Stomach smooth muscle (tissue), 2 donors: Measurements from ENCODE around the gene PRKAG3.
"Not testable (repeated sequence)": the region's sequence is repeated elsewhere in the genome, so short reads cannot be mapped to it uniquely, and the experiment has no call there.

Experiments
- H3K27ac ChIP-seq: one replicate; pipeline ENCODE4 v1.7.0; 2013; ENCODE audit warnings: mild to moderate bottlenecking, low read length, inconsistent platforms
- H3K27me3 ChIP-seq, 2 donors: one replicate each; pipeline ENCODE4 v1.7.0; 2013; ENCODE audit warnings: low read length in 2 of 2; ENCODE audit not compliant: insufficient read depth in 2 of 2, control insufficient read depth in 1 of 2
- H3K36me3 ChIP-seq, 2 donors: one replicate each; pipeline ENCODE4 v1.7.0; 2013; ENCODE audit warnings: low read length in 2 of 2; ENCODE audit not compliant: control insufficient read depth in 2 of 2, insufficient read depth in 2 of 2
- H3K4me1 ChIP-seq: one replicate; pipeline ENCODE4 v1.7.0; 2013; ENCODE audit warnings: low read length; ENCODE audit not compliant: control insufficient read depth, insufficient read depth
- H3K4me3 ChIP-seq, 2 donors: one replicate each; pipeline ENCODE4 v1.7.0; 2013; ENCODE audit warnings: low read length in 2 of 2
- H3K9ac ChIP-seq, 2 donors: one replicate each; pipeline ENCODE4 v1.7.0; 2013; ENCODE audit warnings: low read length in 2 of 2, mild to moderate bottlenecking in 1 of 2
- H3K9me3 ChIP-seq, 2 donors: one replicate each; pipeline ENCODE4 v1.7.0; 2013; ENCODE audit warnings: low read length in 2 of 2; ENCODE audit not compliant: control insufficient read depth in 2 of 2
- donor health status: healthy.
- donor health status: Pancreatic carcinoma.

The PRKAG3 gene

DNA sequence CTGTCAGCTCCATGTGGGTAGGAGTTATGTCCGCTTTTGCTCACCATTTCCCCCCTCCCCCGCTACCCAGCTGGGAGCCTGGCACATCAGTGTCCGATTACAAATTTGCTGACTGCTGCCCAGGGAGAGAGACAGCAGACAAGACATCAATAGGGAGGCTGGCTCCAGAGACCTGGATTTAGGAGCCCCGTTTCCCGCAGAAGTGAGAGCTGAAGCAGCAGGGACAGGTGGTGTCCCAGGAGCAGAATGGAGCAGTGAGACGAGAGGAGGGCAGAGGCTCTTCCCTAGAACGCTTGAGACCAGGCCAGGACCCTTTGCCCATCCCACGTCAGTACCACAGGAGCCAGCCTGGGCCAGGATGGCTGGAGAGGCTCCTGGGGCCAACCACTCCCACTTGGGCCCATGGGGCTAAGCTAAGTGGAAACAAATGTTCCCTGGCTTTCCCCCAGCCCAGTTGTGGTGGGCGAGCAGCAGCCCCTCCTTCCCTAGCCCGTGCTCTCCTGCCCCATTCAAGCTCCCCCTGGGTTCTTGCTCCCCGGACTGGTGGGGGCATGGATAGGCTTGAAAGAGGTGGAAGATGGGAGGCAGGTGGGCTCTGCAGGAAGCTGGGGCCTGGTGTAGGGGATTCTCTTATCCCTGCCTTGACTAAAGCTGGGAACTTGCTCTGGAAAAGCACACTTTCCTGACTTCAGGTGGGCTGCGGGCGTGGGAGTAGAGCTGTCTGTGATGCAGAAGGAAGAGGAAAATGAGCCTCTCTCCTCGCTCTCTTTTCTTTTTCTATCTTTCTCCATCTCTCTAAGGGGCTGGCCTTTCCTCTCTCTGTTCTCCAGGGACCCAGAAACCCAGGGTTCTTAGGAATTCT lies 23.9 kb upstream of the PRKAG3 start:
- H3K27ac ChIP-seq, result no peak overlapping the region
- peaks cover 15% of the 10 kb centered on the region for H3K4me1 ChIP-seq
- no peaks in the 10 kb centered on the region for H3K9me3 ChIP-seq
- no peak overlapping the region for H3K9ac ChIP-seq
- peaks cover 67 to 76% of the 10 kb centered on the region in 2 donors for H3K27me3 ChIP-seq
- no peaks in the 10 kb centered on the region for H3K36me3 ChIP-seq
- H3K4me3 ChIP-seq, result no peak overlapping the region

DNA sequence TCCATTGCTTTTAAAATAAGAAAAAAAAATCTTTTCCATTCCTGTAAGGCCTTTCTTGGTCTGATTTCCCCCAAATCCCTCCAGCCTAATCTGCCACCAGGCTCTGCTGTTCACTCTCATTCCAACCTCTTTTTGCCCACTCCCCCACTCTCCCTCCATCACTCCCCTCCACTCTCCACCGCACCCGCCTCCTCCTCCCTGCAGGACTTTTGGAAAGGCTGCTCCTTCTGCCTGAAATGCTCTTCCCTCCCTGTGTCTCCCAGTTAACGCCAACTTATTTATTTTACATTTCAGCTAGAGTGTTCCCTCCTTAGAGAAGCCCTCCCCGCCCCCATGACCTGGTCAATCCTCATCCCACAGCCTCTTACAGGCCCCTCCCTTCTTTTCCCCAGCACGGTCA lies 23.3 kb upstream of the PRKAG3 start:
- no peaks in the 10 kb centered on the region for H3K9me3 ChIP-seq
- no peak overlapping the region for H3K9ac ChIP-seq
- H3K4me3 ChIP-seq, result no peak overlapping the region
- H3K27ac ChIP-seq, result no peak overlapping the region
- H3K27me3 ChIP-seq, result peaks cover 63 to 69% of the 10 kb centered on the region in 2 donors
- H3K4me1 ChIP-seq, result peaks cover 8% of the 10 kb centered on the region
- H3K36me3 ChIP-seq, result no peaks in the 10 kb centered on the region

DNA sequence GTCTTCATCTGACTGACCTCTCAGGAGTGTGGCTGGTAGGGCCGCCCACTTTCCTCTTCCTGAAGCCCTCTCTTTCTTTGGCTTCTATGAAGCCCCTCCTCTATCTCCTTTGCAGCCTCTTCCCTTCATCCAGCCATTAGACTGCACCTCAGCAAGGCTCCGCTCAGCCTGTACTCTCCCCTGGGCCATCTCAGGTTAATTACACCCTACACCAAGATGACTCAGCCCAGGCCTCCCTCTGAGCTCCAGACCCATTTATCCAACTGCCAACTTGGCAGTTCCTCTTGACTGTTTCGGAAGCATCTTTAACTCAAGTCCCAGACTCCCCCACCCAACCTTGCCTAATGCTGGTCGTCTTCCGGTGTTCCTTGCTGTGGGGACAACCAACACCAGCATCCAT lies 22.2 kb upstream of the PRKAG3 start:
- H3K27me3 ChIP-seq, result peaks cover 59 to 65% of the 10 kb centered on the region in 2 donors
- H3K4me3 ChIP-seq, result no peak overlapping the region
- no peak overlapping the region for H3K27ac ChIP-seq

DNA sequence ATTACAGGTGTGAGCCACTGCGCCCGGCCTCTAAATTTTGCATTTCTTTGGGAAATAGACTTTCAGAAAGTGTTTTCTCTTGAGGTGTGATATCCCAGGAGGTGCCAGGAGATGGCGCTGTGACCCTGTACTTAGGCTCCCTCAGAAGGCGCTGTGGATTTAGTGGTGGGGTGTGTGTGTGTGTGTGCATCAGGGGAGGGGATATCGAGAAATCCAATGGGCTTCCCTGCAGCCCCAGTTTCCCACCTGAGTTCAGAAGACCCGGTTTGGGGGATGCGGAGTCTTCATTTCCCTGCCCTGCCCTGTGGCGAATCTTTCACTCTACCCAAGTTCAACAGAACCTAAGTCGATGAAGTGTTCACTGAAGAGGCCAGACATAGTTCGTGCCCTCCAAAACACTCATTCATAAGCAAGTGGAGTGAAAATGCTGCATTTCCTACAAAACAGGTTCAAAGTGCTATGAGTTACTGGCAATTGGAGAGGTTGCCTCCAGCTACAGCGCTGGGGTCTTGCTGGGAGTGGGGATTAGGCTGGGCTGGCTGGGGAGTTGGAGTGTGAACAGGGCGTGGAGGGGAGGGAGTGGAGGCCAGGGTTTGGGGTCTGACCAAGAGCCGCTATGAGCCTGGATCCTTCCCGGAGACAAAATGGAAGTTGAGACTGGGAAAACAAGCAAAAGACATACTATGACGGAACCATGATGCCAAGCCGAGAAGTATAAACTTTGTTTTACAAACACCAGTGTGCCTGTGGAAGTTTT lies 21.5 kb upstream of the PRKAG3 start:
- Histone ChIP-seq H3K27me3 (peaks cover 57 to 63% of the 10 kb centered on the region in 2 donors), H3K4me3 (no peak overlapping the region), H3K36me3 (no peaks in the 10 kb centered on the region), H3K4me1 (peaks cover 3% of the 10 kb centered on the region), H3K9me3 (no peaks in the 10 kb centered on the region), H3K27ac (no peak overlapping the region), H3K9ac (no peak overlapping the region)

More for the DNA sequence above, 22.2 kb upstream of the PRKAG3 start:
- H3K4me1 ChIP-seq, result peaks cover 3% of the 10 kb centered on the region
- H3K36me3 ChIP-seq, result no peaks in the 10 kb centered on the region
- H3K9me3 ChIP-seq, result no peaks in the 10 kb centered on the region
- no peak overlapping the region for H3K9ac ChIP-seq

DNA sequence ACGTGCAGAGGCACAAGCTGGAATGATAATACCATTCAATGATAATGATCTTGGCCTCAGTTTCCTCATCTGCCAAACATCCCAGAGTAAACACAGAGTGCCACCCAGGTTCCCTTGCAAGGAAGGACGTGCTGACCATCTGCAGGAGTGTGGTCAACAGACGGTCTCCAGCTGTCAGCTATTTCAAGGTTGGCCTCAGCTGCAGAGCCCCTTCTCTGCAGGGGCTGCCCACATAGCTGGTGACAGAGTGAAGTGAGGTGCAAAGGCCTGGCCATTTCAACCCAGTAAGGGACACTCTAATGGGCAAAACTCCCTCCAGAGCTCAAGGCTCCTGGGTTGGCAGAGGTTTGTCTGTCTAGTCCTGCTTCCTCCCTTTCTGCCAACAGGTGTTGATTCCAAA lies 19.7 kb upstream of the PRKAG3 start:
- H3K4me3 ChIP-seq, result no peak overlapping the region
- peaks cover 48 to 54% of the 10 kb centered on the region in 2 donors for H3K27me3 ChIP-seq
- H3K27ac ChIP-seq, result no peak overlapping the region
- no peaks in the 10 kb centered on the region for H3K36me3 ChIP-seq
- H3K4me1 ChIP-seq, result peaks cover 3% of the 10 kb centered on the region
- H3K9ac ChIP-seq, result no peak overlapping the region
- no peaks in the 10 kb centered on the region for H3K9me3 ChIP-seq

DNA sequence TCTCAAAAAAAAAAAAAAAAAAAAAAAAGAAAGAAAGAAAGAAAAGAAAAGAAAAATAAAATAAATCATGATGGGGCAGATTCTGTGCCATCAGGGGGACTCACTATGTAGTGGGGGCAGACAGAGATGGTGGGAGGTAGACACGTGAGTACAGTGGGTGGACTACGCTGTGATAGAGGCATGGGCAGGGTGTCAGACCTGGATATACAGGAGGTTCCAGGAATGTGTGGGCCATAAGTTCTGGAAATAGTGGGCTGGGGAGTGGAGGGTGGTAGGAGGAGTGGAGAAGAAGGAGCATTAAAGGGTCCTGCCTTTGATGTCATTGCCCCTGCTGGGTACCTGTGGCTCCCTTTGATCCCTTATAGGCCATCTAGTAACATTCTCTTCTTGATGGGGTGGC lies 19.2 kb upstream of the PRKAG3 start:
- Histone ChIP-seq H3K4me3 (no peak overlapping the region), H3K27ac (no peak overlapping the region), H3K9me3 (no peaks in the 10 kb centered on the region), H3K4me1 (peaks cover 3% of the 10 kb centered on the region), H3K36me3 (no peaks in the 10 kb centered on the region), H3K27me3 (peaks cover 45 to 54% of the 10 kb centered on the region in 2 donors), H3K9ac (no peak overlapping the region)

DNA sequence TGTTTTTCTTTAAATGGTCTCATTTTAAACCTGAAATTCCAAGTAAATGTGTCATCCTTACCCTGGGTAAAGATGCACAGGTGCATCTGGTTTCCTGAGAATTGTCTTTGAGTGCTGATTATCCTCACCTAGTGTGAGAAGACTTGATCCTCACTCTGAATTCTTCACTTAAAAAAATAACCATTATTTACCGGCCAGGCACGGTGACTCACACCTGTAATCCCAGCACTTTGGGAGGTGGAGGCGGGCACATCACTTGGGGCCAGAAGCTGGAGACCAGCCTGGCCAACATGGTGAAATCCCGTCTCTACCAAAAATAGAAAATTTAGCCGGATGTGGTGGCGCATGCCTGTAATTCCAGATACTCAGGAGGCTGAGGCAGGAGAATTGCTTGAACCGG lies 18.1 kb upstream of the PRKAG3 start:
- peaks cover 3% of the 10 kb centered on the region for H3K4me1 ChIP-seq
- H3K36me3 ChIP-seq, result no peaks in the 10 kb centered on the region
- peaks cover 37 to 43% of the 10 kb centered on the region in 2 donors for H3K27me3 ChIP-seq

DNA sequence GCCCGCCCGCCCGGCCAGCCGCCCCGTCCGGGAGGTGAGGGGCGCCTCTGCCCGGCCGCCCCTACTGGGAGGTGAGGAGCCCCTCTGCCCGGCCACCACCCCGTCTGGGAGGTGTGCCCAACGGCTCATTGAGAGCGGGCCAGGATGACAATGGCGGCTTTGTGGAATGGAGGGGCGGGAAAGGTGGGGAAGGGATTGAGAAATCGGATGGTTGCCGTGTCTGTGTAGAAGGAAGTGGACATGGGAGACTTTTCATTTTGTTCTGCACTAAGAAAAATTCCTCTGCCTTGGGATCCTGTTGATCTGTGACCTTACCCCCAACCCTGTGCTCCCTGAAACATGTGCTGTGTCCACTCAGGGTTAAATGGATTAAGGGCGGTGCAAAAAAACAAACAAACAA lies 15.4 kb upstream of the PRKAG3 start:
- H3K27ac ChIP-seq, H3K4me3 ChIP-seq, H3K4me1 ChIP-seq, H3K9me3 ChIP-seq, H3K9ac ChIP-seq, H3K36me3 ChIP-seq: not testable (repeated sequence)
- H3K27me3 ChIP-seq, result peaks cover 19 to 20% of the 10 kb centered on the region in 2 donors

More for the DNA sequence above, 18.1 kb upstream of the PRKAG3 start:
- Histone ChIP-seq H3K4me3 (no peak overlapping the region), H3K9me3 (no peaks in the 10 kb centered on the region), H3K9ac (no peak overlapping the region), H3K27ac (no peak overlapping the region)

DNA sequence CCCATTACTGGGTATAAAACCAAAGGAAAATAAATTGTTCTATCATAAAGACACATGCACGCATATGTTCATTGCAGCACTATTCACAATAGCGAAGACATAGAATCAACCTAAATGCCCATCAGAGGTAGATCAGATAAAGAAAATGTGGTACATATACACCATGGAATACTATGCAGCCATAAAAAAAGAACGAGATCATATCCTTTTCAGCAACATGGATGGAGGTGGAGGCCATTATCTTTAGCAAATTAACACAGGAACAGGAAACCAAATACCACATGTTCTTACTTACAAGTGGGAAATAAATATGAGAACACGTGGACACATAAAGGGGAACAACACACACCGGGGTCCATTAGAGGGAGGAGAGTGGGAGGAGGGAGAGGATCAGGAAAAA lies 12.7 kb upstream of the PRKAG3 start:
- not testable (repeated sequence) for H3K27ac ChIP-seq, H3K36me3 ChIP-seq

DNA sequence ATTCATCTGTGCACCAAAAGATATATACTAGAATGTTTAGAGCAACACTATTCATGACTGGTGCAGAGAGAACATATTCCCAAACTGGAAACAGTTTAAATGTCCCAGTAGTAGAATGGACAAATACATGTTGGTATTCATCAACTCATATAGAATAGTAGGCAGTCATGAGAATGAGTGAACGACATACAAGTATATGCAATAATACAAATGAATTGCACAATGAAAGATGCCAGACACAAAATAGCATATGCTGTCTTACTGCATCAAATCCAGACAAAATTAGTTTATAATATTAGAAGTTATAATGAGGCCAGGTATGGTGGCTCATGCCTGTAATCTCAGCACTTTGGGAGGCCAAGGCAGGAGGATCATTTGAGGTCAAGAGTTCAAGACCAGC lies 8.3 kb upstream of the PRKAG3 start:
- no peaks in the 10 kb centered on the region for H3K4me1 ChIP-seq
- H3K27ac ChIP-seq, result no peak overlapping the region
- peaks cover 2 to 3% of the 10 kb centered on the region in 2 donors for H3K9me3 ChIP-seq
- H3K27me3 ChIP-seq, result peaks cover 0 to 6% of the 10 kb centered on the region in 2 donors
- no peaks in the 10 kb centered on the region for H3K36me3 ChIP-seq
- H3K9ac ChIP-seq, result no peak overlapping the region
- no peak overlapping the region for H3K4me3 ChIP-seq

More for the DNA sequence above, 12.7 kb upstream of the PRKAG3 start:
- H3K27me3 ChIP-seq, result peaks cover 10 to 12% of the 10 kb centered on the region in 2 donors
- not testable (repeated sequence) for H3K4me3 ChIP-seq, H3K9me3 ChIP-seq, H3K4me1 ChIP-seq, H3K9ac ChIP-seq
